ENCODE results near the gene TMEM97. TPM values are rescaled to one million over a fixed set of nuclear protein-coding genes. Genes with fewer than 3 reads are reported as not detected.
A peak's percentile ranks its signal among the peaks of the same experiment; 100 is the strongest.
"Not testable (repeated sequence)": the region's sequence is repeated elsewhere in the genome, so short reads cannot be mapped to it uniquely, and the experiment has no call there.

The TMEM97 gene
- total RNA-seq, 1 experiment from 2014 or later, result 55.6 TPM

- TF ChIP-seq POLR2A (IDR thresholded peaks at IDR 0.05; ENCODE audit: borderline replicate concordance, extremely low read depth, insufficient read depth, insufficient read length), result no peak
Measured at GRCh38 chr17:28291780-28292330, 27.1 kb upstream of the TMEM97 start (continued).

DNA sequence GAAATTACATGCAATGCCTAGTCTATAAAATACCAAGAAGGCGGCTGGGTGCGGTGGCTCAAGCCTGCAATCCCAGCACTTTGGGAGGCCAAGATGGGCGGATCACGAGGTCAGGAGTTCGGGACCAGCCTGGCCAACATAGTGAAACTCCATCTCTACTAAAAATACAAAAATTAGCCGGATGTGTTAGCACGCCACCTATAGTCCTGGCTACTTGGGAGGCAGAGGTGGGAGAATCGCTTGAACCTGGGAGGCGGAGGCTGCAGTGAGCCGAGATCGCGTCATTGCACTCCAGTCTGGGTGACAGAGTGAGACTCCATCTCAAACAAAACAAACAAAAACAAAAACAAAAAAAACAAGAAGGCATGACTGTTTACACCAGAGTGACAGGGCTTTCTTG, 26.1 kb upstream of the TMEM97 start:
- TF ChIP-seq CTCF (IDR thresholded peaks at IDR 0.05 in 2 of 3, conservative IDR thresholded peaks at IDR 0.05 in 1 of 3; ENCODE audit: borderline replicate concordance in 1 of 3, insufficient read depth in 1 of 3, low read depth in 2 of 3, low read length in 2 of 3) (peak in 2 of 3 experiments; percentile 23 to 26; a peak in 3 of 6 replicates), RAD21 (IDR thresholded peaks at IDR 0.05; ENCODE audit: low read depth) (peak; percentile 38), CBX3 (IDR thresholded peaks at IDR 0.05; ENCODE audit: low read depth) (peak; percentile 37; the same call in 1 of the 2 replicates)
- intact Hi-C loops (cut with micrococcal nuclease); DNase-seq (ENCODE audit: low read depth, low spot score); H3K9ac ChIP-seq (ENCODE audit: low read length); BruUV-seq (replicated peaks); H3K27ac ChIP-seq (ENCODE audit: low read depth, low read length); H4K20me1 ChIP-seq (ENCODE audit: insufficient read depth); H3K27me3 ChIP-seq (ENCODE audit: insufficient read depth, low read length); CTCF ChIA-PET; POLR2A ChIA-PET; RAD21 ChIA-PET (ENCODE audit: low non-redundant PET in 1 of 2, low total read pairs in 2 of 2, uncharacterized antibody in 2 of 2, unreplicated experiment in 2 of 2); H3K9me3 ChIP-seq (ENCODE audit: control insufficient read depth in 1 of 2, insufficient read depth in 1 of 2, low read depth in 1 of 2, low read length in 2 of 2); H3K36me3 ChIP-seq (ENCODE audit: control insufficient read depth in 1 of 2, insufficient read depth in 2 of 2, low read length in 2 of 2); H3K4me3 ChIP-seq (replicated peaks in 1 of 2; ENCODE audit: low read depth in 1 of 2, low read length in 2 of 2); H3K9me2 ChIP-seq (ENCODE audit: insufficient read depth); H3K4me1 ChIP-seq (ENCODE audit: control insufficient read depth in 1 of 2, insufficient read depth in 2 of 2, low read length in 2 of 2); H3K79me2 ChIP-seq (ENCODE audit: insufficient read depth, low read length): not testable (repeated sequence)
- H3K4me2 ChIP-seq (ENCODE audit: low read length), result peak overlapping the region; percentile 46
- peak overlapping the region; percentile 95 for H2AFZ ChIP-seq (ENCODE audit: low read depth, low read length, poor library complexity, severe bottlenecking)
- peak; percentile 86 for ATAC-seq

- Histone ChIP-seq H4K20me1 (ENCODE audit: insufficient read depth) (no peaks in the 10 kb centered on the region), H3K27ac (ENCODE audit: low read depth, low read length) (no peak overlapping the region), H2AFZ (ENCODE audit: low read depth, low read length, poor library complexity, severe bottlenecking) (no peak overlapping the region), H3K36me3 (ENCODE audit: control insufficient read depth in 1 of 2, insufficient read depth in 2 of 2, low read length in 2 of 2) (no peaks in the 10 kb centered on the region), H3K79me2 (ENCODE audit: insufficient read depth, low read length) (no peaks in the 10 kb centered on the region), H3K27me3 (ENCODE audit: insufficient read depth, low read length) (no peaks in the 10 kb centered on the region), H3K4me3 (replicated peaks in 1 of 2; ENCODE audit: low read depth in 1 of 2, low read length in 2 of 2) (no peak overlapping the region), H3K9me2 (ENCODE audit: insufficient read depth) (no peaks in the 10 kb centered on the region), H3K9me3 (ENCODE audit: control insufficient read depth in 1 of 2, insufficient read depth in 1 of 2, low read depth in 1 of 2, low read length in 2 of 2) (no peaks in the 10 kb centered on the region), H3K9ac (ENCODE audit: low read length) (no peak overlapping the region), H3K4me2 (ENCODE audit: low read length) (no peak overlapping the region), H3K4me1 (ENCODE audit: control insufficient read depth in 1 of 2, insufficient read depth in 2 of 2, low read length in 2 of 2) (peaks cover 0 to 4% of the 10 kb centered on the region in 2 experiments; a peak in 1 of 4 replicates)
- ATAC-seq (no peak), DNase-seq (ENCODE audit: low read depth, low spot score) (no peak)
- POLR2A ChIA-PET, result no interaction called here
- intact Hi-C loops (cut with micrococcal nuclease), result no loop called here
- RAD21 ChIA-PET (ENCODE audit: low non-redundant PET in 1 of 2, low total read pairs in 2 of 2, uncharacterized antibody in 2 of 2, unreplicated experiment in 2 of 2), result no interaction called here
- TF ChIP-seq SRF (IDR thresholded peaks at IDR 0.05; ENCODE audit: low read depth) (no peak), EZH2 (IDR thresholded peaks at IDR 0.05) (no peak), ZFX (IDR thresholded peaks at IDR 0.05) (no peak), YY1 (IDR thresholded peaks at IDR 0.05; ENCODE audit: extremely low read depth, insufficient replicate concordance, low read depth, low read length) (no peak), POLR2A (IDR thresholded peaks at IDR 0.05; ENCODE audit: borderline replicate concordance, extremely low read depth, insufficient read depth, insufficient read length) (no peak)
- TF ChIP-seq, protein P1, sequence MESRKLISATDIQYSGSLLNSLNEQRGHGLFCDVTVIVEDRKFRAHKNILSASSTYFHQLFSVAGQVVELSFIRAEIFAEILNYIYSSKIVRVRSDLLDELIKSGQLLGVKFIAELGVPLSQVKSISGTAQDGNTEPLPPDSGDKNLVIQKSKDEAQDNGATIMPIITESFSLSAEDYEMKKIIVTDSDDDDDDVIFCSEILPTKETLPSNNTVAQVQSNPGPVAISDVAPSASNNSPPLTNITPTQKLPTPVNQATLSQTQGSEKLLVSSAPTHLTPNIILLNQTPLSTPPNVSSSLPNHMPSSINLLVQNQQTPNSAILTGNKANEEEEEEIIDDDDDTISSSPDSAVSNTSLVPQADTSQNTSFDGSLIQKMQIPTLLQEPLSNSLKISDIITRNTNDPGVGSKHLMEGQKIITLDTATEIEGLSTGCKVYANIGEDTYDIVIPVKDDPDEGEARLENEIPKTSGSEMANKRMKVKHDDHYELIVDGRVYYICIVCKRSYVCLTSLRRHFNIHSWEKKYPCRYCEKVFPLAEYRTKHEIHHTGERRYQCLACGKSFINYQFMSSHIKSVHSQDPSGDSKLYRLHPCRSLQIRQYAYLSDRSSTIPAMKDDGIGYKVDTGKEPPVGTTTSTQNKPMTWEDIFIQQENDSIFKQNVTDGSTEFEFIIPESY (IDR thresholded peaks at IDR 0.05; ENCODE audit: extremely low read depth, insufficient replicate concordance, low read length), result no peak
- no TSS peak for BruUV-seq (replicated peaks)
- CTCF ChIA-PET, result no interaction called here
Measured at GRCh38 chr17:28293994-28294393, 25.0 kb upstream of the TMEM97 start.
